ENCODE results near the gene SLC35E2B. TPM values are rescaled to one million over a fixed set of nuclear protein-coding genes. Genes with fewer than 3 reads are reported as not detected.
"Not testable (repeated sequence)": the region's sequence is repeated elsewhere in the genome, so short reads cannot be mapped to it uniquely, and the experiment has no call there.

The SLC35E2B gene
- total and polyA plus RNA-seq, 4 donors = 11.1 to 19.3 (median 12.6) TPM

- not testable (repeated sequence) for H3K4me1 ChIP-seq (ENCODE audit: control insufficient read depth in 4 of 4, insufficient read depth in 4 of 4, low read length in 3 of 4); DNase-seq (ENCODE audit: low spot score); H3K9ac ChIP-seq (ENCODE audit: low read depth in 1 of 2, low read length in 2 of 2); H3K9me3 ChIP-seq (ENCODE audit: control insufficient read depth in 4 of 4, low read length in 3 of 4); H3K4me3 ChIP-seq (ENCODE audit: low read depth in 1 of 3, low read length in 3 of 3); H3K27ac ChIP-seq (ENCODE audit: low read depth in 1 of 2, low read length in 2 of 2); H3K27me3 ChIP-seq (ENCODE audit: control insufficient read depth in 4 of 4, insufficient read depth in 4 of 4, low read length in 3 of 4)
- peaks cover 8 to 18% (median 11%) of the 10 kb centered on the region in 4 donors for H3K36me3 ChIP-seq (ENCODE audit: control insufficient read depth in 4 of 4, insufficient read depth in 3 of 4, low read depth in 1 of 4, low read length in 3 of 4)
- 93% methylated on average over 9 of the region's 9 CpGs for WGBS
Measured at GRCh38 chr1:1662392-1662791, 30.2 kb downstream of the SLC35E2B start.

- H3K4me1 ChIP-seq (ENCODE audit: control insufficient read depth in 4 of 4, insufficient read depth in 4 of 4, low read length in 3 of 4); H3K9me3 ChIP-seq (ENCODE audit: control insufficient read depth in 4 of 4, low read length in 3 of 4); H3K27me3 ChIP-seq (ENCODE audit: control insufficient read depth in 4 of 4, insufficient read depth in 4 of 4, low read length in 3 of 4): not testable (repeated sequence)
- peak; percentile 38 for TF ChIP-seq YY1 (IDR thresholded peaks at IDR 0.05)
- TF ChIP-seq RAD21 (IDR thresholded peaks at IDR 0.05) = peak; percentile 44
- peak; percentile 79 to 92 for TF ChIP-seq GABPA (IDR thresholded peaks at IDR 0.05 in 1 of 2, conservative IDR thresholded peaks at IDR 0.05 in 1 of 2)
- TF ChIP-seq EGR1 (IDR thresholded peaks at IDR 0.05; ENCODE audit: low read depth in 2 of 2) = peak in 1 of 2 donors; percentile 23
- peak; percentile 21 for TF ChIP-seq SP1 (IDR thresholded peaks at IDR 0.05)
- TF ChIP-seq RXRA (IDR thresholded peaks at IDR 0.05) = peak; percentile 10 to 12
- under 1% methylated on average over 69 of the region's 96 CpGs for WGBS
- peak within 1 kb of the TSS; percentile 68 to 82 for H3K27ac ChIP-seq (ENCODE audit: low read depth in 1 of 2, low read length in 2 of 2)
- peak within 1 kb of the TSS in 2 of 3 donors; percentile 53 to 82 for H3K4me3 ChIP-seq (ENCODE audit: low read depth in 1 of 3, low read length in 3 of 3)
- DNase-seq (ENCODE audit: low spot score) = peak; percentile 92
- peak within 1 kb of the TSS in 1 of 2 donors; percentile 58 for H3K9ac ChIP-seq (ENCODE audit: low read depth in 1 of 2, low read length in 2 of 2)
- H3K36me3 ChIP-seq (ENCODE audit: control insufficient read depth in 4 of 4, insufficient read depth in 3 of 4, low read depth in 1 of 4, low read length in 3 of 4) = peaks cover 3 to 22% (median 6%) of the 10 kb centered on the region in 4 donors
Measured at GRCh38 chr1:1658583-1659549, 33.7 kb downstream of the SLC35E2B start, which contains the start of gene CDK11B. TSS of gene CDK11B (minus strand) at chr1:1659004. CDS start at chr1:1657485, 1,519 bp downstream.

GRCh38 chr1:1648265-1648664, 44.3 kb downstream of the SLC35E2B start:
- DNase-seq (ENCODE audit: low spot score); H3K27me3 ChIP-seq (ENCODE audit: control insufficient read depth in 4 of 4, insufficient read depth in 4 of 4, low read length in 3 of 4); H3K9ac ChIP-seq (ENCODE audit: low read depth in 1 of 2, low read length in 2 of 2); H3K27ac ChIP-seq (ENCODE audit: low read depth in 1 of 2, low read length in 2 of 2); H3K4me3 ChIP-seq (ENCODE audit: low read depth in 1 of 3, low read length in 3 of 3); H3K9me3 ChIP-seq (ENCODE audit: control insufficient read depth in 4 of 4, low read length in 3 of 4); H3K4me1 ChIP-seq (ENCODE audit: control insufficient read depth in 4 of 4, insufficient read depth in 4 of 4, low read length in 3 of 4): not testable (repeated sequence)
- 74% methylated on average over 11 of the region's 11 CpGs for WGBS
- H3K36me3 ChIP-seq (ENCODE audit: control insufficient read depth in 4 of 4, insufficient read depth in 3 of 4, low read depth in 1 of 4, low read length in 3 of 4) = peaks cover 1 to 28% (median 26%) of the 10 kb centered on the region in 4 donors

DNA sequence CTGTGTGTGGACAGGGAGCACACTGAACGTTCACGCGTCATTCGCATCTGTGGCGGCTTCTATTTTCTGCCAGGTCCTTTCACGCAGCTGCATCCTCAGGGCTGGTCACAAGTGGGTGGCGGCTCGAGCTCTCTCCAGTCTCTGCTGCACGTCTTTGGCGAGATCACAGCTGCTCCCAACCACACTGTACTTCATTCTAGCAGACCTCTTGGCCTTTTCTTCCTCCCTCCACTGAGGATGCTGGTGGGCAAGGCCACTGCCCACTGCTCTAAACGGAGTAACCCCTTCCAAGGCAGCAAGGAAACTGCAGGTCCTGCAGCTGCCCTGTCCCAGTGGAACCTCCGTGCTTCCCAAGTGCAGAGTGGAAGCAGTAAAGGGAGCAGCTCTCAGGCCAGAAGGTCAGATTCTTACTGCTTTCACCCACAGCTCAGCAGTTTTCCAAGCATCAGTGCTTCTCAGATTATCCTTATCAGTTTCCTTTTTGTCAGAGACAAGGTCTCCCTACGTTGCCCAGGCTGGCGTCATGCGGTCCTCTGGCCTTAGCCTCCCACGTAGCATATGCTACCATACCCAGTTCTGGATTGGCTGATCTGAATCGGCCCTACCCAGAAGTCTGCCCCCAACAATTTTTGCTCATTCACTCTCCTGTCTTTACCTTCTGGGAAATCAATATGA, 44.9 kb downstream of the SLC35E2B start:
- peaks cover 1 to 28% (median 26%) of the 10 kb centered on the region in 4 donors for H3K36me3 ChIP-seq (ENCODE audit: control insufficient read depth in 4 of 4, insufficient read depth in 3 of 4, low read depth in 1 of 4, low read length in 3 of 4)
- H3K9ac ChIP-seq (ENCODE audit: low read depth in 1 of 2, low read length in 2 of 2); H3K27me3 ChIP-seq (ENCODE audit: control insufficient read depth in 4 of 4, insufficient read depth in 4 of 4, low read length in 3 of 4); DNase-seq (ENCODE audit: low spot score); H3K27ac ChIP-seq (ENCODE audit: low read depth in 1 of 2, low read length in 2 of 2); H3K4me1 ChIP-seq (ENCODE audit: control insufficient read depth in 4 of 4, insufficient read depth in 4 of 4, low read length in 3 of 4); H3K4me3 ChIP-seq (ENCODE audit: low read depth in 1 of 3, low read length in 3 of 3); H3K9me3 ChIP-seq (ENCODE audit: control insufficient read depth in 4 of 4, low read length in 3 of 4): not testable (repeated sequence)
- 82% methylated on average over 17 of the region's 17 CpGs for WGBS

DNA sequence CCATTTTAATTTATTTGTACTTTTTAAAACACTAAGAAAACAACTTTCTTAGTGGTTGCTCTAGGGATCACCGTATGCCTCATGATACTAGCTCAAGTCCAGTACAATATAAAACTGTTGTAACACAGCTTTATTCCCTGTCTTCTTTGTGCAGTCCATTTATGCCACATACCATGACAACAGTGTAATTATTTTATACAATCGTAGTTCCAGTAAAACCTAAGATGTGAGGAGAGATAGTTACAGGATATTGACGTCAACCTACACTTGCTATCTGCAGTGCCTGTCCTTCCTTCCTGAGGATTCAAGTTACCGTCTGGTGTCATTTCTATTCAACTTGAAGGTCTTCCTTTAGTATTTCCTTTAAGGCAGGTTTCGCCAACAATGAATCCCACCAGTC, 46.3 kb downstream of the SLC35E2B start:
- not testable (repeated sequence) for H3K4me1 ChIP-seq (ENCODE audit: control insufficient read depth in 4 of 4, insufficient read depth in 4 of 4, low read length in 3 of 4); H3K4me3 ChIP-seq (ENCODE audit: low read depth in 1 of 3, low read length in 3 of 3); DNase-seq (ENCODE audit: low spot score); H3K9ac ChIP-seq (ENCODE audit: low read depth in 1 of 2, low read length in 2 of 2); H3K27ac ChIP-seq (ENCODE audit: low read depth in 1 of 2, low read length in 2 of 2); H3K9me3 ChIP-seq (ENCODE audit: control insufficient read depth in 4 of 4, low read length in 3 of 4); H3K27me3 ChIP-seq (ENCODE audit: control insufficient read depth in 4 of 4, insufficient read depth in 4 of 4, low read length in 3 of 4)
- H3K36me3 ChIP-seq (ENCODE audit: control insufficient read depth in 4 of 4, insufficient read depth in 3 of 4, low read depth in 1 of 4, low read length in 3 of 4) = peaks cover 1 to 17% (median 14%) of the 10 kb centered on the region in 4 donors
- 79% methylated on average over 5 of the region's 5 CpGs for WGBS

DNA sequence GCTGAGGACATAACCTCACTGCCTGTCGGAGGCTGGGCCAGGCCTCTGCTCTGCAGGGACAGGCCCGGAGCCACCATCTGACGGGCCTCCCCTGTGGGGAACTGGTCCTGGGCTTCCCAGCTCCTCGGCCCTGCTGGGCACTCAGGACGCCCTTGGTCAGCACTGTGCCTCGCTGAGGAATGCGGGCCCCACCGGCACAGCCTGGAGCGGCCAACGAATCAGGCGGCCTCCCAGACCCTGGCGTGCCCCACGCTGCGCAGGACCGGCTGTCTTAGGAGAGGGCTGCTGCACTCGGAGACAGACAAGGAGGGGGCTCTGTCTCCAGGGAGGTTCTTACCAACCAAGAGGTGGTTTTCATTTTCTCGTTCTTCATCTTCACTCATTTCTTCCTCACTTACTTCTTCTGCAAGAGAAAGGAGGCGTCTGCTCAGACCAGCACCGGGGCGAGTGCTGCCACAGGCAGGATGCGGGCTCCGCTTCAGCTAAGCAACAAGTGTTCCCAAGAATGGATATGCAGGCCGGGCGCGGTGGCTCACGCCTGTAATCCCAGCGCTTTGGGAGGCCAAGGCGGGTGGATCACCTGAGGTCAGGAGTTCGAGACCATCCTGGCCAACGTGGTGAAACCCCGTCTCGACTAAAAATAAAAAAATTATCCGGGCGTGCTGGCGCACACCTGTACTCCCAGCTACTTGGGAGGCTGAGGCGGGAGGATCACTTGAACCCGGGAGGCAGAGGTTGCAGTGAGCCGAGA, 51.7 kb downstream of the SLC35E2B start:
- peaks cover 5 to 11% (median 9%) of the 10 kb centered on the region in 4 donors for H3K36me3 ChIP-seq (ENCODE audit: control insufficient read depth in 4 of 4, insufficient read depth in 3 of 4, low read depth in 1 of 4, low read length in 3 of 4)
- not testable (repeated sequence) for DNase-seq (ENCODE audit: low spot score); H3K9ac ChIP-seq (ENCODE audit: low read depth in 1 of 2, low read length in 2 of 2); H3K9me3 ChIP-seq (ENCODE audit: control insufficient read depth in 4 of 4, low read length in 3 of 4); H3K27ac ChIP-seq (ENCODE audit: low read depth in 1 of 2, low read length in 2 of 2); H3K4me3 ChIP-seq (ENCODE audit: low read depth in 1 of 3, low read length in 3 of 3); H3K4me1 ChIP-seq (ENCODE audit: control insufficient read depth in 4 of 4, insufficient read depth in 4 of 4, low read length in 3 of 4); H3K27me3 ChIP-seq (ENCODE audit: control insufficient read depth in 4 of 4, insufficient read depth in 4 of 4, low read length in 3 of 4)
- WGBS = 94% methylated on average over 32 of the region's 38 CpGs

DNA sequence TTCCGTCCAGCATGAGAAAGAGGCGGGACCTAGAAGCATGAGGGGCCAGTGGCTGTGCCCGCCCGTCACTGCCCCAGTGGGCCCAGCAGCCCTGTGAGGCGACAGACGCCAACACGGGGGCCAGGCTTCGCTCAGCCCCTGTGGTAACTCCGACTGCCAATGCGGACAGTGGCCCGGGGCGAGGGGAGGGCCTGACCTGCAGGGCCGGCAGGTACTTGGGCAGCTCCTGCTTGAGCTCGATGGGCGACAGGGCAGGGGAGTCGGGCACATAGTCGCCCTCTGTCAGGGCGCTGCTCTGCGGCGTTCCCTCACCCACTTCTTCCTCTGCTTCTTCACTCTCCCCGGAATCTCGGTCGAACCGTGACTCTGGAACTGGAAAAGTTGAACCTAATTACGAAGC, 52.5 kb downstream of the SLC35E2B start:
- not testable (repeated sequence) for DNase-seq (ENCODE audit: low spot score)
- 95% methylated on average over 19 of the region's 25 CpGs for WGBS

More for the DNA sequence above, 52.5 kb downstream of the SLC35E2B start:
- H3K9me3 ChIP-seq (ENCODE audit: control insufficient read depth in 4 of 4, low read length in 3 of 4); H3K4me3 ChIP-seq (ENCODE audit: low read depth in 1 of 3, low read length in 3 of 3); H3K27me3 ChIP-seq (ENCODE audit: control insufficient read depth in 4 of 4, insufficient read depth in 4 of 4, low read length in 3 of 4); H3K4me1 ChIP-seq (ENCODE audit: control insufficient read depth in 4 of 4, insufficient read depth in 4 of 4, low read length in 3 of 4); H3K9ac ChIP-seq (ENCODE audit: low read depth in 1 of 2, low read length in 2 of 2); H3K36me3 ChIP-seq (ENCODE audit: control insufficient read depth in 4 of 4, insufficient read depth in 3 of 4, low read depth in 1 of 4, low read length in 3 of 4); H3K27ac ChIP-seq (ENCODE audit: low read depth in 1 of 2, low read length in 2 of 2): not testable (repeated sequence)

All from liver (tissue), 9 donors.